Measurements from ENCODE around the gene FSD1L.

DNA sequence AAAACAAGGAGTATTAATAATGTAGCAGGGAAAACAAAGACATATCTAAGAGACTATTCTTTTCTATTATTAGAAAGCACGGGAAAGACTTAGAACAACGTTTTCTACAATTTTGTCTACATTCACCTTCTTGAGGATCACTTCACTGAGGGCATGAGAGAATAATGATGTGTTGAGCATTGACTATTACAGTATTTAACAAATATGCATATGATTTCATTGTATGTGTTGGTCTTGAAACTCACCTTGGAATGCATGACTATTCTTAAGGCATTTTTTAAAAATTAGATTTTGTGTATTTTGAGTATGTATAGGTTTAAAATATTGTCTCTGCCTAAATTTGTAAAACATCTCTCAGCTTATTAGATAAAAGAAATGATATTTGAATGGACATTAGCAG is 1.2 kb downstream of the FSD1L start:
- TF ChIP-seq CTCF (IDR thresholded peaks at IDR 0.05) (no peak), POLR2A (IDR thresholded peaks at IDR 0.05) (no peak)
